GM19239 (cell line): Measurements from ENCODE around the gene MGAT4A.
A peak's percentile ranks its signal among the peaks of the same experiment; 100 is the strongest.
"Not testable (repeated sequence)": the region's sequence is repeated elsewhere in the genome, so short reads cannot be mapped to it uniquely, and the experiment has no call there.

Experiments
- DNase-seq: peaks from one replicate; pipeline ENCODE4 v3.0.0; 2011; ENCODE audit warnings: low spot score; ENCODE audit not compliant: insufficient read length
- FAIRE-seq: peaks from 2 replicates; lab custom pipeline; 2011; peaks lifted over from hg19 to GRCh38; lab: Jason Lieb, UNC

The MGAT4A gene

GRCh38 chr2:98669675-98670074, 61.3 kb downstream of the MGAT4A start:
- FAIRE-seq (no peak), DNase-seq (no peak)

GRCh38 chr2:98665677-98666076, 65.3 kb downstream of the MGAT4A start:
- no peak for FAIRE-seq
- DNase-seq: no peak

- FAIRE-seq (no peak), DNase-seq (no peak)
Observed at GRCh38 chr2:98664323-98664722, 66.6 kb downstream of the MGAT4A start.

- FAIRE-seq: peak; percentile 18
- no peak for DNase-seq
Observed at GRCh38 chr2:98663511-98664090, 67.3 kb downstream of the MGAT4A start.

GRCh38 chr2:98659491-98659840, 71.5 kb downstream of the MGAT4A start:
- DNase-seq, FAIRE-seq: not testable (repeated sequence)

GRCh38 chr2:98658816-98659490, 72.0 kb downstream of the MGAT4A start:
- DNase-seq: no peak
- no peak for FAIRE-seq

GRCh38 chr2:98656800-98657199, 74.1 kb downstream of the MGAT4A start:
- FAIRE-seq (no peak), DNase-seq (no peak)

- no peak for DNase-seq
- FAIRE-seq: no peak
Observed at GRCh38 chr2:98654699-98655495, 76.0 kb downstream of the MGAT4A start.

- no peak for DNase-seq
- no peak for FAIRE-seq
Observed at GRCh38 chr2:98650998-98651397, 79.9 kb downstream of the MGAT4A start.

GRCh38 chr2:98649992-98650375, 80.9 kb downstream of the MGAT4A start:
- DNase-seq (no peak), FAIRE-seq (no peak)

- DNase-seq: peak; percentile 28
- peak; percentile 71 for FAIRE-seq
Observed at GRCh38 chr2:98649135-98649991, 81.6 kb downstream of the MGAT4A start.

GRCh38 chr2:98648451-98648850, 82.5 kb downstream of the MGAT4A start:
- DNase-seq: no peak
- no peak for FAIRE-seq

GRCh38 chr2:98647636-98648035, 83.3 kb downstream of the MGAT4A start:
- no peak for DNase-seq
- FAIRE-seq: no peak

- DNase-seq: no peak
- peak; percentile 35 for FAIRE-seq
Observed at GRCh38 chr2:98643496-98644100, 87.3 kb downstream of the MGAT4A start.

- FAIRE-seq: peak; percentile 35
- no peak for DNase-seq
Observed at GRCh38 chr2:98637401-98638147, 93.4 kb downstream of the MGAT4A start.

- DNase-seq (no peak), FAIRE-seq (no peak)
Observed at GRCh38 chr2:98634406-98635092, 96.4 kb downstream of the MGAT4A start.

- DNase-seq (no peak), FAIRE-seq (no peak)
Observed at GRCh38 chr2:98632351-98632750, 98.6 kb downstream of the MGAT4A start.

GRCh38 chr2:98623657-98624056, 107.3 kb downstream of the MGAT4A start:
- FAIRE-seq: no peak
- DNase-seq: no peak

GRCh38 chr2:98617149-98617548, 113.8 kb downstream of the MGAT4A start:
- no peak for FAIRE-seq
- DNase-seq: no peak
